HG03432 (cell line): ENCODE measurements around the gene FYN.
"Not testable (repeated sequence)": the region's sequence is repeated elsewhere in the genome, so short reads cannot be mapped to it uniquely, and the experiment has no call there.

Experiments
- ATAC-seq: cut with Tn5 transposase; IDR thresholded peaks from one replicate; pipeline ENCODE4 v1.9.1; 2021; ENCODE audit warnings: mild to moderate bottlenecking, moderate library complexity; ENCODE audit not compliant: unreplicated experiment

FYN gene

GRCh38 chr6:111792914-111793700 lies 80.1 kb downstream of the FYN start:
- ATAC-seq = no peak

DNA sequence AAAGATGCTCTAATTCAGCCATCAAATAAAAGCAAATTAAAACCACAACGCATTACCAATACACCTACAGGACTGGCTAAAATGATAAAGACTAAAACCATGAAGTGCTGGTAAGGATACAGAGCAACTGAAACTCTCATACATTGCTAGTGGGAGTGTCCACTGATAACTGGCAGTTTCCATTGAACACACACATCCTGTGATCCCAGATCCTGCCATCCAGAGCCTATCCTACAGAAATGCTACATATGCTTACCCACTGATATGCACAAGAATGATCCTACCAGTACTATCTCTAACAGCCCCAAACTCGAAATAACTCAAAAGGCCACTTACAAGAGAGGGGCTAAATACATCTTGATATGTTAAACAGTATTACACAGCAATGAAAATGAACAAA lies 81.0 kb downstream of the FYN start:
- no peak for ATAC-seq

- no peak for ATAC-seq
Measured at GRCh38 chr6:111791415-111791814, 81.8 kb downstream of the FYN start.

GRCh38 chr6:111789598-111789997 lies 83.7 kb downstream of the FYN start:
- no peak for ATAC-seq

- no peak for ATAC-seq
Measured at GRCh38 chr6:111788379-111789276, 84.6 kb downstream of the FYN start.

- not testable (repeated sequence) for ATAC-seq
Measured at GRCh38 chr6:111786151-111786550, 87.1 kb downstream of the FYN start.

GRCh38 chr6:111784433-111784832 lies 88.8 kb downstream of the FYN start:
- no peak for ATAC-seq

- ATAC-seq = no peak
Measured at GRCh38 chr6:111782887-111783466, 90.3 kb downstream of the FYN start.

GRCh38 chr6:111782192-111782809 lies 91.0 kb downstream of the FYN start:
- ATAC-seq = no peak

DNA sequence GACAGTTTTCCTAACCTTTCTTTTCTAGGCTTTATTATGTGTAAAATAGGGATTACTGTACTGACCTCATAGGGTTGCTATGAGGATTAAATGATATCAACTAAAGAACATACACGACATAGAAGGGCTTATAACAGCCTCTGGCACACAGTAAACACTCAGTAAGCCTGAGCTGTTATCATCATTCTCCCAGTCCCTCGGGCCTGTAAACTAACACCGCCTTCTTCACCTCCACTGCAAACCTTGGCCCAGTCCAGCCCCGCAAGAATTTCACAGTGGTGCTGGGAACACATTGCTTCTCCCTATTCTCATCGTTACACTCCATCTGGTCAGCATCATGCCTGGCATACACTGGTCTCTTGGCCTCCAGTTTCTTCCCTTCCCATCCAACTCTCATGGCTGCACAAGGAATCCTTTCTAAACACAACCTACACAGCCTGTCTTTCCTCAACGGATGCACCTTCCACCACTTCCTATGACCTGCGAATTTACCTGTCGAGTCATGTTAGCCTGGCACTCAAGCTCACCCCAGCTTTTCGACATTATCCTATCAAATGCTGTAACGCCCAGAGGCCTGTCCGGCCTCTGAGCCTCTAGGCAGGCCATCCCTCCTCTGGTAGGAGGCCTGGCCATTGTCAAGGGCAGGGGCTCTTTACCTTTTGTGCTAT lies 92.1 kb downstream of the FYN start:
- ATAC-seq = no peak

GRCh38 chr6:111780393-111780792 lies 92.9 kb downstream of the FYN start:
- ATAC-seq = no peak

DNA sequence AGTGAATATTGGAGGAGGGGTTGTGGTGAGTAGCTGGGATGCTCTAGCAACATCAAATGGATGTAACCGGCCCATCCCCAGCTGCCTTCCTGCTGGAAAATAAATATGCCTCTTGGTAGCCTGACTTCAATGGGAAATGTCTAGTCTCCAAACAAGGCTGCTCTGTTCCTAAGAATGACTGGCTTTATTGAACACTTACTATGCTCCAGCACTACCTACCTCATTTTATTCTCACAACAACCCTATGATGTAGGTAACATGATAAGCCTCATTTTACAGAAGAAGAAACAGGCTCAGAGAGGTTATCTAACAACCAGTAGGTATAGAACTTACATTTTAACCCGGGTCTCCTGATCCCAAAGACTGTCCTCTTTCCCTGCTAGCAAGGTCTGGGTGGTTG lies 93.6 kb downstream of the FYN start:
- ATAC-seq = no peak

GRCh38 chr6:111779031-111779430 lies 94.2 kb downstream of the FYN start:
- no peak for ATAC-seq

DNA sequence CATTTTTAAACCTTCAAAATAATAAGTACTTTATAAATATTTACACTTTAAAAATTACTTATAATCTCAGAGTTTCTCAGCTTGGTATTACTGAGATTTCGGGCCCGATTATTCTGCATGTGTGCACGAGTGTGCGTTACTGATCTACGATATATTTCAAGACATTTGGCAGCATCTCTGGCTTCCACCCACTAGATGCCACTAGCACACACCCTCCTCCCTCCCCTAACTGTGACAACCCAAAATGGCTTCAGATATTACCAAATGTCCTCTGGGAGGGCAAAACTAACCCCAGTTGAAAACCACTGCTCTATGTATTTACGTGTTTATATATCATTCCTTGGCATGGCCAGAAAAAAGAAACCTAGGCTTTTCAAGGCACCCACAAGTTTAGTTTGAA lies 95.9 kb downstream of the FYN start:
- ATAC-seq = no peak

DNA sequence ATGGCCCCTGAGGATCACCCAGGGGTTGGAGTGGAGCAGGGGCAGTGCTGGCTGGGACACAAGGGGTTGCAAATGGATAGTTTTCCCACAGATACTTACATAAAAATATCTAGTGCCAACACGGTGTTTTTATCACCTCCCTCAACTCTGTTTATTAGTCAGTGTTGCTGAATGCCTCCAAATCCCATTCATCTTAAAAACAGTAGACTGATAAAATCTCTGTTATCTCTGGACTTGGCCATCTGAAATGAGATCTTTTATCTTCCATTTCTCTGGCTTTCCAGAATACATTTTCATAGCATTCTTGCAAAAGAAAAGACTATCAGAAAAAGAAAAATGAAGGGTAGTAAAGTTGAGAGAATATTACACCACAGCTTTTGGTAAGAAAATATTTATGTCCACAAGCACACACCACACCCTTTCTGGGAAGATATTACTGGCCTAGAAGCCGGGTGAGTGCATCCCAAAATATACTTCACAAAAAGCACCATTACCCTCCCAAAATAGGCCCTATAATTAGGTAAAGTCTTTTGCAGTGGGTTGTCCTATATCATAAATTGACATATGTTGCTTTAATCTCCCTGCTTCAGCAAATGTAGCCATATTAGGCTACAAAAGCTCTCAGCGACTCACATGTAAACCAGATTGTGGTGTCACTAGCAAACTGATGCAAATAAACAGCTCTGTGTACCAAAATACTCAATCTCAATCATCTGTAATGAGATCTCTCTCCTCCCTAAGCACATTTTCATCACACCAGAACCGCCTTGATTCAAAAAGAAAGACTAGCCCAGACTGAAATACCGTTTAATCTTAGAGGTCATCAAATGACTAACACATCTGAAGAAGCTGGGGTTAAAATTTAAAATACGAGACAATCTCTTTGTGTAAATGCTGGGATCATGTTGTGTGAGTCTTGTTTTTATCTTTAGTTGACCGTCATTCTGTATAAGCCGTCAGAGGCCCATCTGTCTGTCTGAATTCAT lies 96.7 kb downstream of the FYN start:
- ATAC-seq = no peak

DNA sequence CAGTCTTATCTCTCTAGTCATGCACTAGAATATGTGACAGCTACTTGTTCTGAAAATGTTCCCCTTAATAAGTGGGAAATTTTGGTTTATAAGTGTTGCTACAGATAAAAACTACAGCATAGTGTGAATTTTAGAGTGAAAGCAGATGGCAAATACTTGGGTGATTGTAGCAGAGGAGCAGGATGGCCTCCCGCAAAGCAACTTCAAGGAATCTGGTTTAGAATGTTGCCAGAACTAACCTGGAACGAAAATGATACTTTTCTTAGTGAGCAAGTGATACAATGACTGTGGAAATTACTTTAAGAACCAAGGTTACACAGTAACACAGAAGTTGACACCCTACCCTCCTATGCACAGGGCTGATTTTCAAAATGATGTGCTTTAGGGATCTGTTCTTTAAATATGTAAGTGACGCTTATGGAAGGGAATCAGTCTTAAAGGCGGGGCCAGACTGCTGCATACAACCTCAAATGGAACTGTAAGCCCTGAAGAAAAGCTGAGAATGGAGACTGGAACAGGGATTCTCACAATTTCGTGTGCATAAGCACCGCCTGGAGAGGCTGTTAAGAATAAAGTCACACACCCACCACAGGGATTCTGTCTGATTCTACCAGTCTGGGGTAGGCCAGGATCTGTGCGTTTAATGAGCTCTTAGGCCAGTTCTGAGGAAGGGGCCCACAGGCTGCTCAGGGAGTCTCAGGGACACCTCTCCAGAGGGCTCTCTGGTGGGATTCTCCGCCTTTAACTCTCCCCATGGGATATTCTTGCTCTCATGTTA lies 97.9 kb downstream of the FYN start:
- ATAC-seq = no peak

DNA sequence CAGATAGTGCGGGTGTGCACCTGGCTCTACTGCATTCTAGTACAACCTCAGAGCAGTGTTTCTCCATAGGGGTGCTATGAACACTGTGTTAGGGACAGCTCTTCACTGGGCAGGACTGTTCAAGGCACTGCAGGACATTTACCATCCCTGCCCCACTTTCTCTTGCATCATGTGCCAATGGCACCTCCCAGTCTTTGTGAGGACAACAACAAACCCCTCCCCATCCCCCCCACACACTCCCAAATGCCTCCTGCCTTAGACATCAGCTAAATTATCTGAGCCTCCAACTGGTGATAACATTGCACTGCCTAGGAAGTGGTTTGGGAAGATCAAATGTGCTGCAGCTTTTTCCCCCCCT lies 98.9 kb downstream of the FYN start:
- no peak for ATAC-seq

DNA sequence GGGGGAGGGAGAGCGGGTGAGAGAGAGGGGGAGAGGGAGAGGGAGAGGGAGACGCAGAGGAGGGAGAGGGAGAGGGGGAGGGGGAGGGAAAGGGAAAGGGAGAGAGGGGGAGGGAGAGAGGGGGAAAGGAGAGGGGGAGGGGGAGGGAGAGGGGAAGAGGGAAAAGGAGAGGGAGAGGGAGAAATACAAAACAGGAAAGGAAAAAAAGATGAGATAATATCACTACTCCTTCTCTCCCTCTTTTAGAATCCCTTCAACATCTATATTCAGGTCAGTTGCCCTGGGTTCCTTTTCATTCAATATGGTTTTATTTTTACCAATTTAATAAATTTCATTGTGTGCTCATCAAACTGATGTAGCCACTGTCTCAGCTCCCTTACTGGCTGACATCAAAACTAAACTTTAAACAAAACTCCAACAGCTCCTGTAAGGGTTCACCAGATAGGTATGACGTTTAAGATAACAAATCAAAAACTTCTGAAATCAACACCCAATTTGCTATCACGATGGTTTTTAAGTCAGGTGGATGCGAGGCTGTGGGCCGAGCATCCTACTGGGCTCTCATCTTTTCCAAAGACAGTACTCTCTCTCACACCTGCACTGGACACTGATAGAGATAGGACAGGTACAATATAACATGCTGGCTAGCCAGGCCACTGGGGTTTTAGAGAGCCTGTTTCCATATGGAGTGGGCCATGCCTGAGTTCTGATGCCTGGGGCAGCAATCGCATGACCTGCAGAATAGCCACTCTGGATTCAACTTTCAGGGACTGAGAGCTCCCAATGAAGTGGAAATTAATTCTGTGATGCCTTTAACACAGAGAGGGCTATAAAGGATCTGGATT lies 99.5 kb downstream of the FYN start:
- no peak for ATAC-seq
